ENCODE measurements around the gene COL9A2. TPM values are rescaled to one million over a fixed set of nuclear protein-coding genes. Genes with fewer than 3 reads are reported as not detected.

COL9A2 gene
- total RNA-seq, 1 donor from 2014 or later, result 4.6 TPM

DNA sequence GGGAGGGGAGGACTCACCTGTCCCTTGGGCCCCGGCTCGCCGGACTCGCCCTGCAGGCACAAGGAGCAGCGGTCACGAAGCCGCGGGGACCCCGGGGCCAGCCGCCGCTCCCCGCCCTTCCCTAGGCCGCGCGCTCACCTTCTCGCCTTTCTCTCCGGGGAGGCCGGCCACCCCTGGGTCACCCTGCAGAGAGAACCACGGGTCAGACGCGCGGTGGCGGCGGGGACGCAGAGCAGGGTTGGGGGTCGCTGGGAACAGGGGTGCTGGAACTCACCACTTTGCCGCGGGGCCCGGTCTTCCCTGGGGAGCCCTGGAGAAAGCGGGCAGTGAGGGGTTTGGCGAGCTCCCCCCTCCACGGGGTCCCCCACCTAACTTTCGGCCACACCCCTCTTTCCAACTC lies 13.3 kb downstream of the COL9A2 start:
- no peak for DNase-seq (ENCODE audit: low read depth)
- H3K4me3 ChIP-seq (ENCODE audit: low read depth, low read length), result no peak overlapping the region
- TF ChIP-seq, protein P1, sequence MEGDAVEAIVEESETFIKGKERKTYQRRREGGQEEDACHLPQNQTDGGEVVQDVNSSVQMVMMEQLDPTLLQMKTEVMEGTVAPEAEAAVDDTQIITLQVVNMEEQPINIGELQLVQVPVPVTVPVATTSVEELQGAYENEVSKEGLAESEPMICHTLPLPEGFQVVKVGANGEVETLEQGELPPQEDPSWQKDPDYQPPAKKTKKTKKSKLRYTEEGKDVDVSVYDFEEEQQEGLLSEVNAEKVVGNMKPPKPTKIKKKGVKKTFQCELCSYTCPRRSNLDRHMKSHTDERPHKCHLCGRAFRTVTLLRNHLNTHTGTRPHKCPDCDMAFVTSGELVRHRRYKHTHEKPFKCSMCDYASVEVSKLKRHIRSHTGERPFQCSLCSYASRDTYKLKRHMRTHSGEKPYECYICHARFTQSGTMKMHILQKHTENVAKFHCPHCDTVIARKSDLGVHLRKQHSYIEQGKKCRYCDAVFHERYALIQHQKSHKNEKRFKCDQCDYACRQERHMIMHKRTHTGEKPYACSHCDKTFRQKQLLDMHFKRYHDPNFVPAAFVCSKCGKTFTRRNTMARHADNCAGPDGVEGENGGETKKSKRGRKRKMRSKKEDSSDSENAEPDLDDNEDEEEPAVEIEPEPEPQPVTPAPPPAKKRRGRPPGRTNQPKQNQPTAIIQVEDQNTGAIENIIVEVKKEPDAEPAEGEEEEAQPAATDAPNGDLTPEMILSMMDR (conservative IDR thresholded peaks at IDR 0.05; ENCODE audit: low read depth, low read length), result no peak

DNA sequence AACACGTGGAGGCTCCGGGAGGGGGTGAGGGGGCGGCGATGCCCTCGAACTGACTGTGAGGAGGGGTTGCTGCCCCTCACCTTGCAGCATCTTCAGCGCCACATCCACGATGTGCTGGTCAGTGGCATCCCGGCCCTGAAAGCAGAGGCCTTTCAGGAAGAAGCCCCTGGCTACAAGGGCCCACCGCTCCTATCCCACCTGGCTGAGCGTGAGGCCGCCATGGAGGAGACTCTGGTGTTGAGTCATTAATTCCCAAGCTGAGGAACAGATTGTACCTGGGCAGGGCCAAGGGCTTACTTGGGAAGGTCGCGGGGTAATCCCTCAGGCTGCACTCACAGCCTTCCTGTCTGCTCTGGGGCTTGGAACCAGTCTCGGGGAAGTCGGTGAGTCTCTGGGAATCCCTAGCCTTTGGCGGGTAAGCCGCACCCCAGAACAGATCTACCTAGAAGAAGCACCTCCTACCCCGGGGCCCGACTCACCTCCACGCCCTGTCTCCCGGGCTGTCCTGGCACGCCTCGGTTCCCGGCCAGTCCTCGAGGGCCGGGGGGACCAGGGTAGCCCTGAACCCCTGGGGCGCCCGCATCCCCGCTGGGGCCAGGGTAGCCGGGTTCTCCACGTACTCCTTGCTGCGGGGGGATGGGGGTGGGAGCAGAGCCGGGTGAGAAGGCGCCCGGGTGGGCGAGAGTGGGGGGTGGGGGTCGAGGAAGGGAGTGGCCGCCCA lies 13.9 kb downstream of the COL9A2 start:
- DNase-seq (ENCODE audit: low read depth), result no peak
- TF ChIP-seq, protein P1 (conservative IDR thresholded peaks at IDR 0.05; ENCODE audit: low read depth, low read length), result no peak
- no peak overlapping the region for H3K4me3 ChIP-seq (ENCODE audit: low read depth, low read length)

DNA sequence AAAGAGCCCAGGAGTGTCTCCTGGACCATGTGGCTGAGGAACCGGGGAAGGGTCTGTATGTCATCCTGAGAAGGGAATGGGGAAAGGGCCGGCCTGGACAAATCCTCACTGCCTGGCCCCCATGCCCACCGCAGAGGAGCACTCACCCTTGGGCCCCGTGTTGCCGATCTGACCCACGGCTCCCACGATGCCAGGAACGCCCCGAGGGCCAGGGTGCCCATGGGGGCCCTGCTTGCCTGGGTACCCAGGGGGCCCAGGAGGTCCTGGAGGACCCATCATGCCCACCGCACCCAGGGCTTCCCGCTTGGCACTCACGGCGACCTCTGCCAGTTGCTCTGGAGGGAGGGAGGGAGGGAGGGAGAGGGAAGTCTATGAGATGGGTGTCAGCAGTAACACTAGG lies 14.6 kb downstream of the COL9A2 start:
- DNase-seq (ENCODE audit: low read depth), result no peak
- TF ChIP-seq, protein P1 (conservative IDR thresholded peaks at IDR 0.05; ENCODE audit: low read depth, low read length), result no peak
- no peak overlapping the region for H3K4me3 ChIP-seq (ENCODE audit: low read depth, low read length)

DNA sequence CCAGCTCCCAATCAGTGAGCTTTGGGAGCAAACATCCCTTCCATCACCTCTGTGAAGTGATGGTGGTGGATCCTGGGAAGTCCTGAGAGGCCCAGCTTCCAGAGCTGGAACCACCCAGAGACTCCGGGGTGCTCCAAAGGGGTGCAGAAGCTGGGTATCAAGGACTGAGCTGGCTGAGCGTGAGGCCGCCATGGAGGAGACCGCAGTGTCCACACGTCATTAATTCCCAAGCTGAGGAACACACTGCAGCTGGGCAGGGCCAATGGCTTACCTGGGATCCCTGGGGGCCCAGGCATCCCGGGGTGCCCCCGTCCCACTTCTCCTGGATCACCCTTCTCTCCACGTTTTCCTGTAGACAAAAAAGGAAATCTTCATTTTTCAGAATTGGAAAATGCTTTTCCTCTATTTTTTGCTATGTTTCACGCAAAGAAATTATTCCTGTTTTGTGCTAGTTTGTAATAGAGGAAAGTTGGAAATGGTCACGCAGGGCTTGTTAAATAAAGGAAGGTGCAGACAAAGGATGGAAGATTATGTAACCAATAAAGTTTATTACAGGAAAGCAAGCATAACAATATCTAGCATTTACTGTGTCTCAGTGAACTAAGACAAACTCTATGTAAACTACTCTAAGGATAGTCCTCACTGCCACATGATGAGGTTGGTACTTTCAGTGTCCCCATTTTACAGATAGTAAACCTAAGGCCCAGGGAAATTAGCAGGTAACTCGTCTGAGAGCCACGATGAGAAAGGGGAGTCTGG lies 15.4 kb downstream of the COL9A2 start:
- H3K4me3 ChIP-seq (ENCODE audit: low read depth, low read length), result no peak overlapping the region
- TF ChIP-seq, protein P1 (conservative IDR thresholded peaks at IDR 0.05; ENCODE audit: low read depth, low read length), result no peak
- DNase-seq (ENCODE audit: low read depth), result no peak

DNA sequence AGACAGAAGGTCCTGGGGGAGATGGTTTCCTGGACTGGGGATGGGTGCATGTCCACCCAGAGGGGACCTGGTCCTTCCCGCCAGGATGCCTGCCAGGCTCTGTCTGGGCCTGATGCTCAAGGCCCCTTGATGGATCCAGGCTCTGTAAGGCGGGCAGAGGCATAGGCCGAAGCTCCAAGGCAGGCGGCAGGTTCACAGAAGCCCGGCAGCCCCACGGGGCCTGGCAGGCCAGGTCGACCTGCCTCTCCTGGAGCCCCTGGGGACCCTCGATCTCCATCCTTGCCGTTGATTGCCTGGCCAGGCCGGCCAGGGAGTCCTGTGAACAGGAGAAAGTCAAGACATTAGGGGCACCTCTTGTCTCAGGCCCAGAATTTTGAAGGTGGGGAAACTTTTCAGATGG lies 16.0 kb downstream of the COL9A2 start:
- DNase-seq (ENCODE audit: low read depth), result no peak
- TF ChIP-seq, protein P1 (conservative IDR thresholded peaks at IDR 0.05; ENCODE audit: low read depth, low read length), result no peak
- H3K4me3 ChIP-seq (ENCODE audit: low read depth, low read length), result no peak overlapping the region

DNA sequence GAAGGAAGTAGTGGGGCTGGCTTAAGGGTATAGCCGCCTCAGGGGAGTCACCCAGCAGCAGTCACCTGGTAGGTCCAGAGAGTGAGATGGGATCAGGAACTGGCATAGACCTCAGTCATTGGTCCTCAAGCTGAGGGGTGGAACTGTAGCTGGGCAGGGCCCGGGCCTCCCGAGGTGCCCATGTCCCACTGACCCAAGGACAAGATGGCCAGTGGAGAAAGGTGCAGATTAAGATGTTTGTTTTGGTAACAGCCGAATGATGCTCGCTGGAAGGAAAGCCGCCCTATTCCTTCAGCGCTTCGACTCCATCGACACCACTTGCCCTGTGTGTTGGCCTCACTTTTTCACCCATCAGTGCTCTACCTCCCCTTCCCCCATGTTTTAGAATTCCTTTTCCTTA lies 16.4 kb downstream of the COL9A2 start:
- no peak for DNase-seq (ENCODE audit: low read depth)
- TF ChIP-seq, protein P1 (conservative IDR thresholded peaks at IDR 0.05; ENCODE audit: low read depth, low read length), result no peak
- H3K4me3 ChIP-seq (ENCODE audit: low read depth, low read length), result no peak overlapping the region

DNA sequence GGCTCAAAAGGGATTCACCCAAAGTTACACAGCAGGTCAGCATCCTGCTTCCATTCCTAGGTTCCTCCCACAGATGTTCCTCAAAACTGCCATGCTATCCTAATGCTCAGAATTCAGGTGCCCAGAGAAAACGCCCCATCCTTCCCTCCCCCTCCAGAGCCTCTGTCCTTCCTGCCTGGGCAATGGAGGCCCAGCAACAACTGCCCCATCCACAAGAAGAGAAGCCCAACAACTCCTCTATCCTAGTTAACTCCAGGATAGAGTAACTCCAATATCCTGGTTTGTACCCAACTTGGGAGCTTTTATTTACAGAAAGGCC lies 16.9 kb downstream of the COL9A2 start:
- TF ChIP-seq, protein P1 (conservative IDR thresholded peaks at IDR 0.05; ENCODE audit: low read depth, low read length), result no peak
- no peak overlapping the region for H3K4me3 ChIP-seq (ENCODE audit: low read depth, low read length)
- DNase-seq (ENCODE audit: low read depth), result no peak
